ENCODE data around the gene STK24.

DNA sequence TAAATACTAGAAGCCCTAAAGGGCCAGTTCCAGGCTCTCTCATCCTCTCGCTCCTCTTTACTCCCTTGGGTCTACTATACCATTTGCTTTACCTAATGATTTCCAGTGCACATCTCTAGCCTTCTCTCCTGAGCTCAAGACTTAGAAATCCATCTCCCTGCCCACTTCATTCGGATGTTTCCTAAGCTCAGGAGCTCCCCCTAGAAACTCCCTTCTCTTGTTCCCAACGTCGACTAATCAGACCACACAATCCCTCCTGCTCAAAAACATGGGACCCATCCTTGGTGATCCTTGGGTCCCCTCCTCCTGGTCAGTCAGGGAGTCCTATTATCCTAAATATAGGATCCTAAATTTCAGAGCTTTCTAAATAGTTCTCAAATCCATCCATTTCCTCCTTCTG is 21.1 kb upstream of the STK24 start:
- TF ChIP-seq, protein P1, sequence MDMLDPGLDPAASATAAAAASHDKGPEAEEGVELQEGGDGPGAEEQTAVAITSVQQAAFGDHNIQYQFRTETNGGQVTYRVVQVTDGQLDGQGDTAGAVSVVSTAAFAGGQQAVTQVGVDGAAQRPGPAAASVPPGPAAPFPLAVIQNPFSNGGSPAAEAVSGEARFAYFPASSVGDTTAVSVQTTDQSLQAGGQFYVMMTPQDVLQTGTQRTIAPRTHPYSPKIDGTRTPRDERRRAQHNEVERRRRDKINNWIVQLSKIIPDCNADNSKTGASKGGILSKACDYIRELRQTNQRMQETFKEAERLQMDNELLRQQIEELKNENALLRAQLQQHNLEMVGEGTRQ (IDR thresholded peaks at IDR 0.05), result no peak
- TF ChIP-seq ZFP36 (IDR thresholded peaks at IDR 0.05; ENCODE audit: borderline replicate concordance, partially characterized antibody) (no peak), POLR2A (IDR thresholded peaks at IDR 0.05; ENCODE audit: low read length) (no peak), CTCF (IDR thresholded peaks at IDR 0.05) (0 out of 3 replicates have a peak, but pooled peaks have one; percentile 5), NFE2L2 (conservative IDR thresholded peaks at IDR 0.05; ENCODE audit: low read length) (no peak), BHLHE40 (IDR thresholded peaks at IDR 0.05; ENCODE audit: low read depth, low read length) (no peak), RAD21 (conservative IDR thresholded peaks at IDR 0.05 in 1 of 2, IDR thresholded peaks at IDR 0.05 in 1 of 2) (0 out of 5 replicates have a peak, but pooled peaks of 1 of the 2 experiments have one; percentile 8), GATA3 (IDR thresholded peaks at IDR 0.05; ENCODE audit: borderline replicate concordance) (no peak), JUNB (IDR thresholded peaks at IDR 0.05) (no peak), EP300 (IDR thresholded peaks at IDR 0.05) (no peak), CBX8 (IDR thresholded peaks at IDR 0.05) (no peak), CEBPB (IDR thresholded peaks at IDR 0.05) (no peak)
- TF ChIP-seq, protein P2, sequence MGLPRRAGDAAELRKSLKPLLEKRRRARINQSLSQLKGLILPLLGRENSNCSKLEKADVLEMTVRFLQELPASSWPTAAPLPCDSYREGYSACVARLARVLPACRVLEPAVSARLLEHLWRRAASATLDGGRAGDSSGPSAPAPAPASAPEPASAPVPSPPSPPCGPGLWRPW (IDR thresholded peaks at IDR 0.05), result no peak
- TF ChIP-seq, protein P3, sequence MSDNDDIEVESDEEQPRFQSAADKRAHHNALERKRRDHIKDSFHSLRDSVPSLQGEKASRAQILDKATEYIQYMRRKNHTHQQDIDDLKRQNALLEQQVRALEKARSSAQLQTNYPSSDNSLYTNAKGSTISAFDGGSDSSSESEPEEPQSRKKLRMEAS (IDR thresholded peaks at IDR 0.05), result no peak

Measured in A549 (cell line).